Neural cell (in vitro differentiated cells): Measurements from ENCODE around the gene PCCA.

Experiments
- EP300 ChIP-seq: fragments of 450-650 bp; conservative IDR thresholded peaks from 2 replicates; pipeline ENCODE4 v1.6.1; 2014; ENCODE audit warnings: antibody characterized with exemption, mild to moderate bottlenecking, moderate library complexity; ENCODE audit not compliant: poor library complexity, severe bottlenecking
- EZH2 ChIP-seq: fragments of 200-600, 300-800 bp; shearing (Covaris generic), sonication (generic); IDR thresholded peaks from 2 replicates; pipeline ENCODE4 v1.6.1; 2014; ENCODE audit warnings: antibody characterized with exemption, low read length, borderline replicate concordance, mild to moderate bottlenecking; ENCODE audit not compliant: insufficient read depth, poor library complexity, severe bottlenecking
- POLR2AphosphoS5 ChIP-seq: IDR thresholded peaks from 2 replicates; pipeline ENCODE4 v1.6.1; 2012
- SMC3 ChIP-seq: fragments of 450-650 bp; conservative IDR thresholded peaks from 2 replicates; pipeline ENCODE4 v1.6.1; 2014; ENCODE audit warnings: antibody characterized with exemption, mild to moderate bottlenecking, moderate library complexity; ENCODE audit not compliant: poor library complexity
- TF ChIP-seq, protein P1 (sequence below): fragments of 450-650 bp; IDR thresholded peaks from 2 replicates; pipeline ENCODE4 v1.5.1; 2014; ENCODE audit warnings: antibody characterized with exemption, mild to moderate bottlenecking, moderate library complexity; ENCODE audit not compliant: poor library complexity, severe bottlenecking

- TF ChIP-seq POLR2AphosphoS5 (no peak), EZH2 (no peak), SMC3 (no peak), EP300 (no peak)
- TF ChIP-seq, protein P1, sequence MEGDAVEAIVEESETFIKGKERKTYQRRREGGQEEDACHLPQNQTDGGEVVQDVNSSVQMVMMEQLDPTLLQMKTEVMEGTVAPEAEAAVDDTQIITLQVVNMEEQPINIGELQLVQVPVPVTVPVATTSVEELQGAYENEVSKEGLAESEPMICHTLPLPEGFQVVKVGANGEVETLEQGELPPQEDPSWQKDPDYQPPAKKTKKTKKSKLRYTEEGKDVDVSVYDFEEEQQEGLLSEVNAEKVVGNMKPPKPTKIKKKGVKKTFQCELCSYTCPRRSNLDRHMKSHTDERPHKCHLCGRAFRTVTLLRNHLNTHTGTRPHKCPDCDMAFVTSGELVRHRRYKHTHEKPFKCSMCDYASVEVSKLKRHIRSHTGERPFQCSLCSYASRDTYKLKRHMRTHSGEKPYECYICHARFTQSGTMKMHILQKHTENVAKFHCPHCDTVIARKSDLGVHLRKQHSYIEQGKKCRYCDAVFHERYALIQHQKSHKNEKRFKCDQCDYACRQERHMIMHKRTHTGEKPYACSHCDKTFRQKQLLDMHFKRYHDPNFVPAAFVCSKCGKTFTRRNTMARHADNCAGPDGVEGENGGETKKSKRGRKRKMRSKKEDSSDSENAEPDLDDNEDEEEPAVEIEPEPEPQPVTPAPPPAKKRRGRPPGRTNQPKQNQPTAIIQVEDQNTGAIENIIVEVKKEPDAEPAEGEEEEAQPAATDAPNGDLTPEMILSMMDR = no peak
Observed at GRCh38 chr13:100506600-100507422, 417.9 kb downstream of the PCCA start.
